Gastroesophageal sphincter (tissue), 3 donors: ENCODE measurements around the gene KAZN.

Source experiments
- POLR2A ChIP-seq, 2 donors: fragments of 450-650 bp; IDR thresholded peaks; one replicate each; pipeline ENCODE4 v1.6.1; 2017; ENCODE audit warnings: antibody characterized with exemption in 2 of 2, mild to moderate bottlenecking in 2 of 2, moderate library complexity in 1 of 2
- TF ChIP-seq, protein P1 (sequence below), 4 experiments: fragments of 200-600 bp in 2 of 4; fragments of 450-650 bp in 2 of 4; sonication (generic) in 1 of 4; IDR thresholded peaks; one replicate each; pipeline ENCODE4 v1.5.1; 2017 to 2019; ENCODE audit warnings: antibody characterized with exemption in 4 of 4, mild to moderate bottlenecking in 2 of 4, moderate library complexity in 2 of 4

DNA sequence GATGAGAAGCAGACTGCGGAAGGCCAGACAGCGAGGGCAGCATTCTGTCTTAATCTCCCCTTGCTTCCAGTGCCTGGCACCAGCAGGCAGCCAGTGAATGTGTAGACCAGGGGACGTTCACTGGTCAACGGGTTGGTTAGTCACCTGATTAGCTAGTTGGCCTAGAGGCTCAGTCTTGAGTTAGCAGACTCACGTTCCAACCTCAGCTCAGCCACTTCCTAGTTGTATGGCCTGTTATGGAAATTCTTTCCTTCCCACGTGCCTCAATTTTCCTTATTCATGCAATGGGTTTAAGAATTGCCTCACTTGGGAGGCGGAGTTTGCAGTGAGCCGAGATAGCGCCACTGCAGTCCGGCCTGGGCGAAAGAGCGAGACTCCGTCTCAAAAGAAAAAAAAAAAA is 305.4 kb downstream of the KAZN start:
- TF ChIP-seq, protein P1, sequence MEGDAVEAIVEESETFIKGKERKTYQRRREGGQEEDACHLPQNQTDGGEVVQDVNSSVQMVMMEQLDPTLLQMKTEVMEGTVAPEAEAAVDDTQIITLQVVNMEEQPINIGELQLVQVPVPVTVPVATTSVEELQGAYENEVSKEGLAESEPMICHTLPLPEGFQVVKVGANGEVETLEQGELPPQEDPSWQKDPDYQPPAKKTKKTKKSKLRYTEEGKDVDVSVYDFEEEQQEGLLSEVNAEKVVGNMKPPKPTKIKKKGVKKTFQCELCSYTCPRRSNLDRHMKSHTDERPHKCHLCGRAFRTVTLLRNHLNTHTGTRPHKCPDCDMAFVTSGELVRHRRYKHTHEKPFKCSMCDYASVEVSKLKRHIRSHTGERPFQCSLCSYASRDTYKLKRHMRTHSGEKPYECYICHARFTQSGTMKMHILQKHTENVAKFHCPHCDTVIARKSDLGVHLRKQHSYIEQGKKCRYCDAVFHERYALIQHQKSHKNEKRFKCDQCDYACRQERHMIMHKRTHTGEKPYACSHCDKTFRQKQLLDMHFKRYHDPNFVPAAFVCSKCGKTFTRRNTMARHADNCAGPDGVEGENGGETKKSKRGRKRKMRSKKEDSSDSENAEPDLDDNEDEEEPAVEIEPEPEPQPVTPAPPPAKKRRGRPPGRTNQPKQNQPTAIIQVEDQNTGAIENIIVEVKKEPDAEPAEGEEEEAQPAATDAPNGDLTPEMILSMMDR (IDR thresholded peaks at IDR 0.05): no peak
- TF ChIP-seq POLR2A (IDR thresholded peaks at IDR 0.05): no peak
